Adrenal gland (tissue), 12 donors: ENCODE results near the gene WSB1. TPM values are rescaled to one million over a fixed set of nuclear protein-coding genes. Genes with fewer than 3 reads are reported as not detected.
A peak's percentile ranks its signal among the peaks of the same experiment; 100 is the strongest.

ENCODE experiments used
- DNase-seq, 7 donors: peaks; one replicate each; pipeline ENCODE4 v3.0.0-alpha.2; 2019 to 2020
- H3K27ac ChIP-seq, 5 donors: fragments of 200-600 bp; sonication (generic) in 4 of 5; 1 replicate in 3 of 5; 2 replicates in 2 of 5; pipeline versions ENCODE4 v1.5.1 to v1.8.0; 2016 to 2020; ENCODE audit warnings: mild to moderate bottlenecking in 1 of 5
- H3K27me3 ChIP-seq: fragments of 200-600 bp; 2 replicates; pipeline ENCODE4 v1.8.0; 2021
- H3K36me3 ChIP-seq, 2 donors: fragments of 200-600 bp; replicated peaks in 1 of 2; 1 replicate in 1 of 2; 2 replicates in 1 of 2; pipeline versions ENCODE4 v1.5.1 to v1.8.0; 2018 to 2022
- H3K4me1 ChIP-seq, 2 donors: fragments of 200-600 bp; replicated peaks in 1 of 2; 1 replicate in 1 of 2; 2 replicates in 1 of 2; pipeline versions ENCODE4 v1.5.1 to v1.8.0; 2018 to 2021
- H3K4me3 ChIP-seq, 4 donors: fragments of 200-600 bp; sonication (generic) in 3 of 4; one replicate each; pipeline ENCODE4 v1.5.1; 2016 to 2018
- H3K9me3 ChIP-seq, 3 donors: fragments of 200-600 bp; sonication (generic) in 1 of 3; replicated peaks in 1 of 3; 1 replicate in 2 of 3; 2 replicates in 1 of 3; pipeline versions ENCODE4 v1.5.1 to v1.8.0; 2016 to 2021
- POLR2A ChIP-seq, 2 donors: fragments of 450-650 bp; IDR thresholded peaks; one replicate each; pipeline ENCODE4 v1.6.1; 2017; ENCODE audit warnings: antibody characterized with exemption in 2 of 2, mild to moderate bottlenecking in 2 of 2, moderate library complexity in 1 of 2
- WGBS, 4 donors: extraction: QIAGEN DNeasy Blood & Tissue Kit in 2 of 4; methylation state at CpG; one replicate each; pipeline versions ENCODE4 v1.1.5 to v1.1.7; 2013 to 2017; 5-methylcytosine and 5-hydroxymethylcytosine counted together
- intact Hi-C, 2 donors: fragments of 100-400 bp; cut with DNase I; formaldehyde crosslinking; loops; one replicate each; pipeline versions ENCODE4 v1.14.1 to v1.15.0; 2022 to 2023
- polyA plus RNA-seq, 3 donors: library from polyadenylated mRNA; stranded (reverse); fragments of 200-250 nt in 2 of 3; fragments of 350-450 nt in 1 of 3; fragmentation: Illumina TruSeq in 1 of 3; extraction: RNeasy Lipid Tissue Mini Kit (QIAGEN cat#74804) in 1 of 3; gene quantifications; one replicate each; pipeline ENCODE4 v1.2.3, GENCODE V29; 2013 to 2014
- total RNA-seq, 9 donors: library from RNA; depleted of rRNA in 4 of 9; stranded (reverse); fragments of >200 nt in 4 of 9; fragments of 120-200 nt in 1 of 9; fragmentation: NEBNext Ultra II Directional in 1 of 9; extraction: Animal tissue kit (Norgen Biotek cat#: 25700) in 1 of 9; gene quantifications; one replicate each; pipeline versions ENCODE4 v1.1.0 to v1.2.4, GENCODE V29; 2013 to 2023
- TF ChIP-seq, protein P1 (sequence below), 6 experiments: fragments of 450-650 bp in 4 of 6; fragments of 200-600 bp in 2 of 6; sonication (generic) in 1 of 6; IDR thresholded peaks; 1 replicate in 5 of 6; 2 replicates in 1 of 6; pipeline versions ENCODE4 v1.5.1 to v1.8.0; 2016 to 2021; ENCODE audit warnings: antibody characterized with exemption in 6 of 6, mild to moderate bottlenecking in 2 of 6, moderate library complexity in 1 of 6
- donor health status: healthy with polysubstance abuse.
- donor health status: Bipolar disorder and iron deficiency.
- donor health status: DM: yes; HTN: yes; CAD: no.
- donor health status: DM: no; HTN: no; CAD: no.
- donor health status: DM: no; HTN: no; CAD: no.
- donor health status: DM: yes; HTN: yes; CAD: no.

WSB1 gene
- total and polyA plus RNA-seq, 12 donors, result 27.5 to 170 (median 82.4) TPM

GRCh38 chr17:27318633-27319032 lies 24.7 kb downstream of the WSB1 start:
- no peak overlapping the region for H3K27ac ChIP-seq
- intact Hi-C loops, result no loop called here
- H3K4me1 ChIP-seq, result peaks cover 7 to 26% of the 10 kb centered on the region in 2 donors
- H3K4me3 ChIP-seq, result no peak overlapping the region
- TF ChIP-seq, protein P1, sequence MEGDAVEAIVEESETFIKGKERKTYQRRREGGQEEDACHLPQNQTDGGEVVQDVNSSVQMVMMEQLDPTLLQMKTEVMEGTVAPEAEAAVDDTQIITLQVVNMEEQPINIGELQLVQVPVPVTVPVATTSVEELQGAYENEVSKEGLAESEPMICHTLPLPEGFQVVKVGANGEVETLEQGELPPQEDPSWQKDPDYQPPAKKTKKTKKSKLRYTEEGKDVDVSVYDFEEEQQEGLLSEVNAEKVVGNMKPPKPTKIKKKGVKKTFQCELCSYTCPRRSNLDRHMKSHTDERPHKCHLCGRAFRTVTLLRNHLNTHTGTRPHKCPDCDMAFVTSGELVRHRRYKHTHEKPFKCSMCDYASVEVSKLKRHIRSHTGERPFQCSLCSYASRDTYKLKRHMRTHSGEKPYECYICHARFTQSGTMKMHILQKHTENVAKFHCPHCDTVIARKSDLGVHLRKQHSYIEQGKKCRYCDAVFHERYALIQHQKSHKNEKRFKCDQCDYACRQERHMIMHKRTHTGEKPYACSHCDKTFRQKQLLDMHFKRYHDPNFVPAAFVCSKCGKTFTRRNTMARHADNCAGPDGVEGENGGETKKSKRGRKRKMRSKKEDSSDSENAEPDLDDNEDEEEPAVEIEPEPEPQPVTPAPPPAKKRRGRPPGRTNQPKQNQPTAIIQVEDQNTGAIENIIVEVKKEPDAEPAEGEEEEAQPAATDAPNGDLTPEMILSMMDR (IDR thresholded peaks at IDR 0.05), result no peak
- TF ChIP-seq POLR2A (IDR thresholded peaks at IDR 0.05), result no peak
- peak in 1 of 7 donors; percentile 7 for DNase-seq
- H3K9me3 ChIP-seq, result no peaks in the 10 kb centered on the region
- H3K36me3 ChIP-seq, result peaks cover 0 to 52% of the 10 kb centered on the region in 2 donors
- H3K27me3 ChIP-seq, result no peaks in the 10 kb centered on the region
- WGBS, 4 donors, result 89 to 98% (median 94%) methylated on average over 6 of the region's 6 CpGs

- Histone ChIP-seq H3K4me1 (peaks cover 7 to 31% of the 10 kb centered on the region in 2 donors), H3K27ac (peak overlapping the region in 1 of 5 donors; percentile 6), H3K27me3 (no peaks in the 10 kb centered on the region), H3K4me3 (no peak overlapping the region), H3K36me3 (peaks cover 0 to 41% of the 10 kb centered on the region in 2 donors), H3K9me3 (no peaks in the 10 kb centered on the region)
- peak; percentile 61 to 89 (median 75) for DNase-seq
- 0 to 58% (median 34%) methylated on average over 1 to 4 of the region's 4 CpGs for WGBS, 4 donors
- intact Hi-C loops, result no loop called here
- TF ChIP-seq, protein P1 (IDR thresholded peaks at IDR 0.05), result no peak
- no peak for TF ChIP-seq POLR2A (IDR thresholded peaks at IDR 0.05)
These were observed 25.8 kb downstream of the WSB1 start for GRCh38 chr17:27319541-27320221.

DNA sequence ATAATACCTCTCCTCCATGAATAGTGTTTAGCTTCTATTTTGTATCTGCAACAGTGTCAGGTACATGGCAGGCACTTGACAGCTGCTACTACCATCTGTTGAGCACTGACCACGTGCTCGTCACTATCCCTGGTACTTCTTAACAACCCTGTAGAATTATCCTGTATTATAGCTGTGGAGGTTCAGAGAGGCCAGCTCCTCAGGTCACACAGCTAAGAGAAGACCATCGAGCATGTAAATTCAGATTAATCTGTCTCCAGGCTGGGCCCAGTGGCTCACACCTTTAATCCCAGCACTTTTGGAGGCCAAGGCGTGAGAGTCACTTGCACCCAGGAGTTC lies 26.3 kb downstream of the WSB1 start:
- peaks cover 0 to 36% of the 10 kb centered on the region in 2 donors for H3K36me3 ChIP-seq
- no peak overlapping the region for H3K4me3 ChIP-seq
- no peak for DNase-seq
- WGBS, 4 donors, result 76 to 89% (median 81%) methylated on average over 4 of the region's 4 CpGs
- intact Hi-C loops, result no loop called here
- H3K4me1 ChIP-seq, result peaks cover 7 to 27% of the 10 kb centered on the region in 2 donors
- no peak for TF ChIP-seq POLR2A (IDR thresholded peaks at IDR 0.05)
- TF ChIP-seq, protein P1 (IDR thresholded peaks at IDR 0.05), result no peak
- peak overlapping the region in 1 of 5 donors; percentile 6 for H3K27ac ChIP-seq
- H3K27me3 ChIP-seq, result no peaks in the 10 kb centered on the region
- H3K9me3 ChIP-seq, result no peaks in the 10 kb centered on the region

DNA sequence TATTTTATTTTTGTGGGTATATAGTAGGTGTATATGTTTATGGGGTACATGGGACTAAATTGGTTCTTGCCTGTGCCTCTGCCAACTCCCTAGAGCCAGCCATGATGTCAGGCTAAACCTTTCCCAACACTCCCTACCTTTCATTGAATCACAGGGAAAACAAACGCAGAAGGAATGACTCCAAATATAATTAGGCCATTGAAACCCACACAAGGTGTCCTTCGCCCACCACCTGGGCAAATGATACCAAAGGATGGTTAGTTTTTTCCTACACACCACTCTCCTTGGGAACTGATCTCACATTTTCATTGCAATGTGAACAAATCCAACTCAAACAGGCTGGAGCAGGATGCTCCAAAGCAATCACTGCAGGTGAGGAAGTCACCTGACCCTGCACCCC lies 27.5 kb downstream of the WSB1 start:
- TF ChIP-seq POLR2A (IDR thresholded peaks at IDR 0.05), result no peak
- TF ChIP-seq, protein P1 (IDR thresholded peaks at IDR 0.05), result no peak
- WGBS, 4 donors, result 53 to 84% (median 82%) methylated on average over 2 of the region's 2 CpGs
- Histone ChIP-seq H3K9me3 (no peaks in the 10 kb centered on the region), H3K27me3 (no peaks in the 10 kb centered on the region), H3K4me1 (peaks cover 7 to 23% of the 10 kb centered on the region in 2 donors), H3K36me3 (peaks cover 0 to 25% of the 10 kb centered on the region in 2 donors), H3K4me3 (no peak overlapping the region), H3K27ac (no peak overlapping the region)
- intact Hi-C loops, result no loop called here
- peak in 1 of 7 donors; percentile 4 for DNase-seq
